Psoas muscle (tissue), 8 donors: ENCODE measurements around the gene UBE2E2. TPM values are rescaled to one million over a fixed set of nuclear protein-coding genes. Genes with fewer than 3 reads are reported as not detected.

Experiments used
- ATAC-seq, 4 donors: fragments of 200-7000 bp; cut with Tn5 transposase; one replicate each; pipeline ENCODE4 v1.9.1; 2020; ENCODE audit warnings: moderate library complexity in 3 of 4, mild to moderate bottlenecking in 2 of 4
- DNase-seq, 2 donors: peaks; one replicate each; pipeline ENCODE4 v3.0.0-alpha.2; 2020
- H3K27ac ChIP-seq: fragments of 200-600 bp; one replicate; pipeline ENCODE4 v1.8.0; 2022
- H3K27me3 ChIP-seq, 3 donors: fragments of 200-600 bp in 1 of 3; one replicate each; pipeline versions ENCODE4 v1.6.1 to v1.8.0; 2013 to 2022; ENCODE audit warnings: low read length in 2 of 3, mild to moderate bottlenecking in 2 of 3, moderate library complexity in 1 of 3; ENCODE audit not compliant: insufficient read depth in 3 of 3
- H3K36me3 ChIP-seq, 2 donors: fragments of 200-600 bp in 1 of 2; one replicate each; pipeline versions ENCODE4 v1.6.1 to v1.8.0; 2013 to 2022; ENCODE audit warnings: low read depth in 1 of 2, mild to moderate bottlenecking in 1 of 2, moderate library complexity in 1 of 2; ENCODE audit not compliant: insufficient read depth in 1 of 2
- H3K4me1 ChIP-seq: fragments of 200-600 bp; one replicate; pipeline ENCODE4 v1.8.0; 2022
- H3K4me3 ChIP-seq: fragments of 200-600 bp; one replicate; pipeline ENCODE4 v1.8.0; 2022; ENCODE audit warnings: mild to moderate bottlenecking
- H3K9me3 ChIP-seq: fragments of 200-600 bp; one replicate; pipeline ENCODE4 v1.8.0; 2022
- CTCF ChIP-seq: fragments of 200-600 bp; IDR thresholded peaks from one replicate; pipeline ENCODE4 v1.8.0; 2022; ENCODE audit warnings: antibody characterized with exemption
- WGBS, 3 donors: extraction: QIAGEN DNeasy Blood & Tissue Kit; methylation state at CpG; one replicate each; pipeline versions ENCODE4 v1.1.6 to v1.1.7; 2013; 5-methylcytosine and 5-hydroxymethylcytosine counted together
- intact Hi-C, 2 donors: fragments of 100-400 bp; cut with DNase I; formaldehyde crosslinking; loops; one replicate each; pipeline versions ENCODE4 v1.11.0 to v1.14.2; 2022
- polyA plus RNA-seq, 3 donors: library from polyadenylated mRNA; stranded (reverse); fragments of 200-250 nt; gene quantifications; one replicate each; pipeline ENCODE4 v1.2.3, GENCODE V29; 2013
- total RNA-seq, 4 donors: library from RNA; stranded (reverse); fragmentation: NEBNext Ultra II Directional in 2 of 4; extraction: Animal tissue kit (Norgen Biotek cat#: 25700) in 2 of 4; gene quantifications; one replicate each; pipeline versions ENCODE4 v1.2.1 to v1.2.4, GENCODE V29; 2021 to 2023
- donor health status: healthy with polysubstance abuse.
- donor health status: DM: no; HTN: no; CAD: no; lungs with moderate emphysema.
- donor health status: Bipolar disorder and iron deficiency.
- donor health status: healthy.
- donor health status: DM: yes; HTN: yes; CAD: no.
- donor health status: DM: no; HTN: no; CAD: no.
- donor health status: DM: no; HTN: no; CAD: no.
- donor health status: DM: yes; HTN: yes; CAD: no.

The UBE2E2 gene
- total and polyA plus RNA-seq, 7 donors, result 12.9 to 38.2 (median 34.0) TPM

GRCh38 chr3:23479026-23479425 is 275.9 kb downstream of the UBE2E2 start:
- Histone ChIP-seq H3K36me3 (no peaks in the 10 kb centered on the region), H3K4me3 (no peak overlapping the region), H3K4me1 (peaks cover 19% of the 10 kb centered on the region), H3K27ac (no peak overlapping the region), H3K9me3 (no peaks in the 10 kb centered on the region), H3K27me3 (no peaks in the 10 kb centered on the region)
- ATAC-seq (peak; percentile 78 to 94 (median 86)), DNase-seq (peak in 1 of 2 donors; percentile 65)
- no peak for TF ChIP-seq CTCF
- intact Hi-C loops, result loop anchor here in 1 of 2 donors (5.0 kb wide), 1 partner anchor 457 kb away; no protein-coding TSS in a partner anchor
- 61 to 80% (median 75%) methylated on average over 3 of the region's 3 CpGs for WGBS, 3 donors

- Histone ChIP-seq H3K4me3 (no peak overlapping the region), H3K27ac (no peak overlapping the region), H3K27me3 (no peaks in the 10 kb centered on the region), H3K9me3 (no peaks in the 10 kb centered on the region), H3K36me3 (no peaks in the 10 kb centered on the region), H3K4me1 (peaks cover 19% of the 10 kb centered on the region)
- WGBS, 3 donors, result 90 to 97% (median 94%) methylated on average over 7 of the region's 7 CpGs
- no peak for DNase-seq
- intact Hi-C loops, result loop anchor here in 1 of 2 donors (5.0 to 10.0 kb wide), 2 partner anchors 155 to 457 kb away; no protein-coding TSS in a partner anchor
- ATAC-seq, result peak in 1 of 4 donors; percentile 11
- TF ChIP-seq CTCF, result no peak
These were observed 276.6 kb downstream of the UBE2E2 start for GRCh38 chr3:23479615-23480328.

- peak in 1 of 4 donors; percentile 25 for ATAC-seq
- intact Hi-C loops, result loop anchor here in 1 of 2 donors (10.0 kb wide), 1 partner anchor 156 kb away; no protein-coding TSS in a partner anchor
These were observed 277.2 kb downstream of the UBE2E2 start for GRCh38 chr3:23480329-23480714.

GRCh38 chr3:23481011-23481615 is 278.0 kb downstream of the UBE2E2 start:
- Histone ChIP-seq H3K36me3 (no peaks in the 10 kb centered on the region), H3K4me3 (no peak overlapping the region), H3K9me3 (no peaks in the 10 kb centered on the region), H3K4me1 (peaks cover 19% of the 10 kb centered on the region), H3K27me3 (no peaks in the 10 kb centered on the region), H3K27ac (peak overlapping the region; percentile 1)
- no peak for TF ChIP-seq CTCF
- 75 to 81% (median 79%) methylated on average over 5 of the region's 5 CpGs for WGBS, 3 donors
- DNase-seq (no peak), ATAC-seq (no peak)
- intact Hi-C loops, result loop anchor here in 1 of 2 donors (10.0 kb wide), 1 partner anchor 156 kb away; no protein-coding TSS in a partner anchor

More at GRCh38 chr3:23480329-23480714, 277.2 kb downstream of the UBE2E2 start:
- TF ChIP-seq CTCF, result no peak
- Histone ChIP-seq H3K27me3 (no peaks in the 10 kb centered on the region), H3K9me3 (no peaks in the 10 kb centered on the region), H3K27ac (no peak overlapping the region), H3K4me3 (no peak overlapping the region), H3K4me1 (peaks cover 19% of the 10 kb centered on the region), H3K36me3 (no peaks in the 10 kb centered on the region)
- WGBS, 3 donors, result 67 to 82% (median 73%) methylated on average over 8 of the region's 8 CpGs
- no peak for DNase-seq
